Activated naive CD4-positive, alpha-beta T cell treated with anti-CD3 and anti-CD28 coated beads, Interleukin-2, amount 50 U/mL, for 16 hours (primary cell): ENCODE measurements around the gene PAQR6.
A peak's percentile ranks its signal among the peaks of the same experiment; 100 is the strongest.

Source experiments
- DNase-seq: peaks from one replicate; pipeline ENCODE4 v3.0.0-alpha.2; 2020

PAQR6 gene

GRCh38 chr1:156247460-156248322 is at the start of gene PAQR6:
Gene PAQR6 (minus strand): TSS chr1:156248056. CDS start chr1:156246731, 1,325 bp downstream.
- DNase-seq: no peak

- DNase-seq: peak; percentile 44
Measured at GRCh38 chr1:156295391-156295947, 47.6 kb upstream of the PAQR6 start, which contains the start of gene GLMP. Gene GLMP (minus strand): TSS chr1:156295679. CDS start chr1:156295645, 34 bp downstream.

- no peak for DNase-seq
Measured at GRCh38 chr1:156293895-156294294, 46.0 kb upstream of the PAQR6 start.

GRCh38 chr1:156293098-156293434 is 45.2 kb upstream of the PAQR6 start:
- no peak for DNase-seq

- DNase-seq: no peak
Measured at GRCh38 chr1:156291226-156292061, 43.6 kb upstream of the PAQR6 start.

- no peak for DNase-seq
Measured at GRCh38 chr1:156289857-156290256, 42.0 kb upstream of the PAQR6 start.

GRCh38 chr1:156286061-156286460 is 38.2 kb upstream of the PAQR6 start:
- no peak for DNase-seq

- no peak for DNase-seq
Measured at GRCh38 chr1:156285437-156285836, 37.6 kb upstream of the PAQR6 start.

GRCh38 chr1:156284757-156285156 is 36.9 kb upstream of the PAQR6 start:
- DNase-seq: no peak

GRCh38 chr1:156284112-156284511 is 36.3 kb upstream of the PAQR6 start, which contains the start of gene TMEM79:
Gene TMEM79 (plus strand): TSS chr1:156284325. CDS start chr1:156285227, 902 bp downstream.
- no peak for DNase-seq

GRCh38 chr1:156283521-156283920 is 35.7 kb upstream of the PAQR6 start:
- DNase-seq: no peak

GRCh38 chr1:156282479-156283222 is 34.8 kb upstream of the PAQR6 start, which contains the start of gene SMG5:
Gene SMG5 (minus strand): TSS chr1:156282825. CDS start chr1:156282680, 145 bp downstream.
- DNase-seq: peak; percentile 96

GRCh38 chr1:156281693-156282478 is 34.0 kb upstream of the PAQR6 start:
- no peak for DNase-seq

GRCh38 chr1:156281281-156281680 is 33.4 kb upstream of the PAQR6 start:
- peak; percentile 60 for DNase-seq

GRCh38 chr1:156279837-156280236 is 32.0 kb upstream of the PAQR6 start:
- DNase-seq: no peak

- no peak for DNase-seq
Measured at GRCh38 chr1:156276966-156277381, 29.1 kb upstream of the PAQR6 start.

GRCh38 chr1:156276532-156276931 is 28.7 kb upstream of the PAQR6 start:
- DNase-seq: no peak

GRCh38 chr1:156270314-156270713 is 22.5 kb upstream of the PAQR6 start:
- no peak for DNase-seq

- DNase-seq: no peak
Measured at GRCh38 chr1:156268336-156268735, 20.5 kb upstream of the PAQR6 start.

- no peak for DNase-seq
Measured at GRCh38 chr1:156266051-156266450, 18.2 kb upstream of the PAQR6 start.

GRCh38 chr1:156263288-156263655 is 15.4 kb upstream of the PAQR6 start:
- no peak for DNase-seq
